OCI-LY7 (cell line): ENCODE data around the gene DPYSL5. TPM values are rescaled to one million over a fixed set of nuclear protein-coding genes. Genes with fewer than 3 reads are reported as not detected.

ENCODE experiments used
- BruUV-seq: library from RNA; stranded (reverse); fragments of 400-500 nt; replicated peaks from 2 replicates; lab custom pipeline; 2021; lab: Mats Ljungman, UMichigan
- CTCF ChIA-PET: fragments of 300-600 bp; sonication (Branson Sonifier 250); formaldehyde crosslinking; loops from one replicate; lab custom pipeline; 2022; ENCODE audit warnings: antibody characterized with exemption; ENCODE audit not compliant: unreplicated experiment; lab: Charles Lee
- POLR2A ChIA-PET: fragments of 300-600 bp; sonication (Branson Sonifier 250); formaldehyde crosslinking; loops from one replicate; lab custom pipeline; 2022; ENCODE audit warnings: antibody characterized with exemption; lab: Charles Lee
- DNase-seq: peaks from one replicate; pipeline ENCODE4 v3.0.0-alpha.2; 2015; ENCODE audit warnings: low spot score
- H2AFZ ChIP-seq: fragments of 200-600 bp; sonication (generic), shearing (Covaris generic); 2 replicates; pipeline ENCODE4 v1.6.1; 2014; ENCODE audit warnings: mild to moderate bottlenecking, antibody characterized with exemption, low read length, moderate library complexity
- H3K27ac ChIP-seq: fragments of 200-600 bp; sonication (generic); 2 replicates; pipeline ENCODE4 v1.5.1; 2014; ENCODE audit warnings: mixed run types, low read depth, mild to moderate bottlenecking, moderate library complexity, low read length, inconsistent platforms; ENCODE audit not compliant: poor library complexity, severe bottlenecking
- H3K36me3 ChIP-seq: fragments of 200-600 bp; sonication (generic); 2 replicates; pipeline ENCODE4 v1.6.1; 2014; ENCODE audit warnings: mild to moderate bottlenecking, antibody characterized with exemption, low read length, moderate library complexity, mixed read lengths; ENCODE audit not compliant: insufficient read depth
- H3K4me1 ChIP-seq: fragments of 200-600 bp; sonication (generic); 2 replicates; pipeline ENCODE4 v1.5.1; 2014; ENCODE audit warnings: mild to moderate bottlenecking, low read length; ENCODE audit not compliant: insufficient read depth, poor library complexity, severe bottlenecking
- H3K4me2 ChIP-seq: fragments of 200-600 bp; sonication (generic); 2 replicates; pipeline ENCODE4 v1.6.1; 2014; ENCODE audit warnings: mild to moderate bottlenecking, low read length
- H3K4me3 ChIP-seq: fragments of 200-600 bp; sonication (generic); 2 replicates; pipeline ENCODE4 v1.5.1; 2014; ENCODE audit warnings: mild to moderate bottlenecking, low read depth, low read length; ENCODE audit not compliant: poor library complexity, severe bottlenecking
- H3K79me2 ChIP-seq: fragments of 200-600 bp; sonication (generic); 2 replicates; pipeline ENCODE4 v1.6.1; 2016; ENCODE audit warnings: low read depth, mild to moderate bottlenecking, low read length, moderate library complexity, mixed read lengths; ENCODE audit not compliant: insufficient read depth
- H3K9me2 ChIP-seq: fragments of 200-600 bp; sonication (generic); 2 replicates; pipeline ENCODE4 v1.6.1; 2016; ENCODE audit warnings: mild to moderate bottlenecking, low read length, mixed read lengths; ENCODE audit not compliant: insufficient read depth
- H3K9me3 ChIP-seq: fragments of 200-600 bp; sonication (generic); 2 replicates; pipeline ENCODE4 v1.6.1; 2014; ENCODE audit warnings: mild to moderate bottlenecking, mixed run types, low read length, mixed read lengths
- H4K20me1 ChIP-seq: fragments of 200-600 bp; sonication (generic); 2 replicates; pipeline ENCODE4 v1.6.1; 2014; ENCODE audit warnings: mild to moderate bottlenecking, antibody characterized with exemption, low read length, moderate library complexity, mixed read lengths; ENCODE audit not compliant: insufficient read depth
- CTCF ChIP-seq: fragments of 200-600 bp; sonication (generic); conservative IDR thresholded peaks from 2 replicates; pipeline ENCODE4 v1.5.1; 2014; ENCODE audit warnings: mild to moderate bottlenecking, antibody characterized with exemption, low read length, moderate library complexity, mixed read lengths
- EZH2phosphoT487 ChIP-seq: fragments of 200-600 bp; sonication (generic); IDR thresholded peaks from 2 replicates; pipeline ENCODE4 v1.6.1; 2018; ENCODE audit warnings: low read depth, borderline replicate concordance, mild to moderate bottlenecking, mixed run types, antibody characterized with exemption, low read length, moderate library complexity, mixed read lengths
- intact Hi-C: fragments of 100-400 bp; cut with micrococcal nuclease; formaldehyde crosslinking; loops from one replicate; pipeline ENCODE4 v1.10.0; 2022; ENCODE audit not compliant: unreplicated experiment
- total RNA-seq, 2 experiments: library from RNA; depleted of rRNA in 1 of 2; stranded (reverse); fragments of >200 nt in 1 of 2; shearing (Covaris generic) in 1 of 2; gene quantifications; 2 replicates each; pipeline ENCODE4 v1.2.3, GENCODE V29; 2014 to 2022

Gene DPYSL5
- total RNA-seq, 2 experiments from 2014 or later = not detected

GRCh38 chr2:26809876-26810577 lies 37.9 kb upstream of the DPYSL5 start:
- H3K27ac ChIP-seq = no peak overlapping the region
- H2AFZ ChIP-seq = no peak overlapping the region
- H3K4me1 ChIP-seq = no peaks in the 10 kb centered on the region

GRCh38 chr2:26811261-26811660 lies 36.7 kb upstream of the DPYSL5 start:
- POLR2A ChIA-PET = no interaction called here
- BruUV-seq = no TSS peak
- H3K27ac ChIP-seq = no peak overlapping the region
- H3K36me3 ChIP-seq = no peaks in the 10 kb centered on the region
- H3K79me2 ChIP-seq = no peaks in the 10 kb centered on the region
- DNase-seq = no peak
- H3K9me2 ChIP-seq = no peaks in the 10 kb centered on the region
- CTCF ChIA-PET = no interaction called here
- no peak overlapping the region for H3K4me2 ChIP-seq
- H3K4me3 ChIP-seq = no peak overlapping the region
- no peaks in the 10 kb centered on the region for H4K20me1 ChIP-seq
- intact Hi-C loops = no loop called here
- H2AFZ ChIP-seq = no peak overlapping the region
- no peaks in the 10 kb centered on the region for H3K9me3 ChIP-seq
- TF ChIP-seq EZH2phosphoT487 = no peak
- no peak for TF ChIP-seq CTCF
- no peaks in the 10 kb centered on the region for H3K4me1 ChIP-seq

More at GRCh38 chr2:26809876-26810577, 37.9 kb upstream of the DPYSL5 start:
- Histone ChIP-seq H3K79me2 (no peaks in the 10 kb centered on the region), H3K9me3 (no peaks in the 10 kb centered on the region), H3K9me2 (no peaks in the 10 kb centered on the region), H3K4me3 (no peak overlapping the region), H4K20me1 (no peaks in the 10 kb centered on the region), H3K36me3 (no peaks in the 10 kb centered on the region), H3K4me2 (no peak overlapping the region)
- CTCF ChIA-PET = no interaction called here
- intact Hi-C loops = no loop called here
- no TSS peak for BruUV-seq
- POLR2A ChIA-PET = no interaction called here
- DNase-seq = no peak
- TF ChIP-seq EZH2phosphoT487 (no peak), CTCF (no peak)
